ENCODE data around the gene LLGL1. TPM values are rescaled to one million over a fixed set of nuclear protein-coding genes. Genes with fewer than 3 reads are reported as not detected.

The LLGL1 gene
- total RNA-seq, 1 experiment from 2014 or later: 30.2 TPM

- peaks cover 12% of the 10 kb centered on the region for H3K36me3 ChIP-seq (ENCODE audit: insufficient read depth, low read length, poor library complexity, severe bottlenecking)
- H3K9me3 ChIP-seq (ENCODE audit: low read depth, low read length, poor library complexity, severe bottlenecking): no peaks in the 10 kb centered on the region
- no peak overlapping the region for H3K27ac ChIP-seq (ENCODE audit: low read depth, low read length, poor library complexity, severe bottlenecking)
- no peak overlapping the region for H3K4me3 ChIP-seq (ENCODE audit: low read depth, low read length, poor library complexity, severe bottlenecking)
- intact Hi-C loops (cut with micrococcal nuclease; ENCODE audit: unreplicated experiment): no loop called here
- no peak for TF ChIP-seq EZH2 (IDR thresholded peaks at IDR 0.05; ENCODE audit: borderline replicate concordance, low read depth, low read length, poor library complexity, severe bottlenecking)
- TF ChIP-seq, protein P1, sequence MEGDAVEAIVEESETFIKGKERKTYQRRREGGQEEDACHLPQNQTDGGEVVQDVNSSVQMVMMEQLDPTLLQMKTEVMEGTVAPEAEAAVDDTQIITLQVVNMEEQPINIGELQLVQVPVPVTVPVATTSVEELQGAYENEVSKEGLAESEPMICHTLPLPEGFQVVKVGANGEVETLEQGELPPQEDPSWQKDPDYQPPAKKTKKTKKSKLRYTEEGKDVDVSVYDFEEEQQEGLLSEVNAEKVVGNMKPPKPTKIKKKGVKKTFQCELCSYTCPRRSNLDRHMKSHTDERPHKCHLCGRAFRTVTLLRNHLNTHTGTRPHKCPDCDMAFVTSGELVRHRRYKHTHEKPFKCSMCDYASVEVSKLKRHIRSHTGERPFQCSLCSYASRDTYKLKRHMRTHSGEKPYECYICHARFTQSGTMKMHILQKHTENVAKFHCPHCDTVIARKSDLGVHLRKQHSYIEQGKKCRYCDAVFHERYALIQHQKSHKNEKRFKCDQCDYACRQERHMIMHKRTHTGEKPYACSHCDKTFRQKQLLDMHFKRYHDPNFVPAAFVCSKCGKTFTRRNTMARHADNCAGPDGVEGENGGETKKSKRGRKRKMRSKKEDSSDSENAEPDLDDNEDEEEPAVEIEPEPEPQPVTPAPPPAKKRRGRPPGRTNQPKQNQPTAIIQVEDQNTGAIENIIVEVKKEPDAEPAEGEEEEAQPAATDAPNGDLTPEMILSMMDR (conservative IDR thresholded peaks at IDR 0.05; ENCODE audit: low read depth, low read length): no peak
- H3K4me1 ChIP-seq (ENCODE audit: insufficient read depth, low read length, poor library complexity, severe bottlenecking): no peaks in the 10 kb centered on the region
- POLR2A ChIA-PET (ENCODE audit: low non-redundant PET): no interaction called here
- DNase-seq (ENCODE audit: low spot score): no peak
- CTCF ChIA-PET: no interaction called here
- no peaks in the 10 kb centered on the region for H3K27me3 ChIP-seq (replicated peaks; ENCODE audit: insufficient read depth, low read depth, low read length, poor library complexity)
- no TSS peak for BruUV-seq (replicated peaks)
These were observed 11.1 kb downstream of the LLGL1 start for GRCh38 chr17:18236494-18236893.

- BruUV-seq (replicated peaks): no TSS peak
These were observed 12.0 kb downstream of the LLGL1 start for GRCh38 chr17:18237461-18237860.

DNA sequence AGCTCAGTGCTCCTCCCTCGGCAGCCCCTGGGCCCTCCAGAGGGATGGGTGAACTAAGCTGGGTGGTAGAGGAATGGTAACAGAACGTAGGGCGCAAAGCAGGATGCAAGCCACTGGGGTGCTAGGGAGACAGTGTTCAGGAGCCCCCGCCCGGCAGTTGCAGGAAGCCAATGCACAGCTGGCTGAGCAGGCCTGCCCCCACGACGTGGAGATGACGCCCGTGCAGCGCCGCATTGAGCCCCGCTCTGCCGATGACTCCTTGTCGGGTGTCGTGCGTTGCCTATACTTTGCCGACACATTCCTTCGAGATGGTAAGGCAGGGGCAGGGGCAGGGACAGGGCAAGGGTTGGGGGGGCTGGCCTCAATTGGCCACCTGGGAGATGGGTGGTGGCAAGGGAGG lies 12.9 kb downstream of the LLGL1 start:
- CTCF ChIA-PET: no interaction called here
- POLR2A ChIA-PET (ENCODE audit: low non-redundant PET): interaction anchor here (0.6 kb wide), 1 partner anchor 123 kb away, joined by 3 read pairs; no protein-coding TSS in a partner anchor

More at GRCh38 chr17:18237461-18237860, 12.0 kb downstream of the LLGL1 start:
- ChIA-PET POLR2A (ENCODE audit: low non-redundant PET) (no interaction called here), CTCF (no interaction called here)
- DNase-seq (ENCODE audit: low spot score): no peak
- H3K4me3 ChIP-seq (ENCODE audit: low read depth, low read length, poor library complexity, severe bottlenecking): no peak overlapping the region
- H3K4me1 ChIP-seq (ENCODE audit: insufficient read depth, low read length, poor library complexity, severe bottlenecking): no peaks in the 10 kb centered on the region
- intact Hi-C loops (cut with micrococcal nuclease; ENCODE audit: unreplicated experiment): no loop called here
- peaks cover 12% of the 10 kb centered on the region for H3K36me3 ChIP-seq (ENCODE audit: insufficient read depth, low read length, poor library complexity, severe bottlenecking)
- no peak overlapping the region for H3K27ac ChIP-seq (ENCODE audit: low read depth, low read length, poor library complexity, severe bottlenecking)
- TF ChIP-seq, protein P1 (conservative IDR thresholded peaks at IDR 0.05; ENCODE audit: low read depth, low read length): no peak
- no peak for TF ChIP-seq EZH2 (IDR thresholded peaks at IDR 0.05; ENCODE audit: borderline replicate concordance, low read depth, low read length, poor library complexity, severe bottlenecking)
- no peaks in the 10 kb centered on the region for H3K9me3 ChIP-seq (ENCODE audit: low read depth, low read length, poor library complexity, severe bottlenecking)
- no peaks in the 10 kb centered on the region for H3K27me3 ChIP-seq (replicated peaks; ENCODE audit: insufficient read depth, low read depth, low read length, poor library complexity)

More for the DNA sequence above, 12.9 kb downstream of the LLGL1 start:
- H3K4me1 ChIP-seq (ENCODE audit: insufficient read depth, low read length, poor library complexity, severe bottlenecking): no peaks in the 10 kb centered on the region
- intact Hi-C loops (cut with micrococcal nuclease; ENCODE audit: unreplicated experiment): no loop called here
- TF ChIP-seq EZH2 (IDR thresholded peaks at IDR 0.05; ENCODE audit: borderline replicate concordance, low read depth, low read length, poor library complexity, severe bottlenecking): no peak
- TF ChIP-seq, protein P1 (conservative IDR thresholded peaks at IDR 0.05; ENCODE audit: low read depth, low read length): no peak
- H3K9me3 ChIP-seq (ENCODE audit: low read depth, low read length, poor library complexity, severe bottlenecking): no peaks in the 10 kb centered on the region
- no peaks in the 10 kb centered on the region for H3K27me3 ChIP-seq (replicated peaks; ENCODE audit: insufficient read depth, low read depth, low read length, poor library complexity)
- DNase-seq (ENCODE audit: low spot score): no peak
- no TSS peak for BruUV-seq (replicated peaks)
- peaks cover 12% of the 10 kb centered on the region for H3K36me3 ChIP-seq (ENCODE audit: insufficient read depth, low read length, poor library complexity, severe bottlenecking)
- no peak overlapping the region for H3K4me3 ChIP-seq (ENCODE audit: low read depth, low read length, poor library complexity, severe bottlenecking)
- no peak overlapping the region for H3K27ac ChIP-seq (ENCODE audit: low read depth, low read length, poor library complexity, severe bottlenecking)
